HepG2 (cell line): Measurements from ENCODE around the gene CRHR1. TPM values are rescaled to one million over a fixed set of nuclear protein-coding genes. Genes with fewer than 3 reads are reported as not detected.

Experiments used
- ATAC-seq: fragments of 200-7000 bp; cut with Tn5 transposase; 3 replicates; pipeline ENCODE4 v1.9.1; 2020; ENCODE audit warnings: mild to moderate bottlenecking, moderate library complexity
- BruUV-seq: library from RNA; stranded (reverse); fragments of 400-500 nt; replicated peaks from 2 replicates; lab custom pipeline; 2021; lab: Mats Ljungman, UMichigan
- CTCF ChIA-PET: fragments of 300-600 bp; formaldehyde crosslinking; extraction: SDS; loops from one replicate; lab custom pipeline; 2021; ENCODE audit warnings: low total read pairs, inconsistent platforms, low intra/inter-chr PET ratio; lab: Yijun Ruan, JAX
- POLR2A ChIA-PET: fragments of 350-600 bp; sonication (Branson Sonifier 250); formaldehyde crosslinking; loops from one replicate; lab custom pipeline; 2020; ENCODE audit warnings: antibody characterized with exemption, inconsistent platforms; lab: Yijun Ruan, JAX
- DNase-seq: peaks from one replicate; pipeline ENCODE4 v3.0.0-alpha.2; 2015; ENCODE audit warnings: low spot score
- FAIRE-seq: peaks from 3 replicates; lab custom pipeline; 2011; peaks lifted over from hg19 to GRCh38; lab: Jason Lieb, UNC
- H2AFZ ChIP-seq: one replicate; pipeline ENCODE4 v1.6.1; 2011; ENCODE audit warnings: low read length, inconsistent platforms
- H3K27ac ChIP-seq: fragments of 300-600 bp; 3 replicates; pipeline ENCODE4 v1.8.0; 2011; ENCODE audit warnings: mixed run types, mild to moderate bottlenecking, mixed read lengths, low read length, inconsistent platforms; ENCODE audit not compliant: insufficient read depth; ENCODE audit errors: extremely low read length
- H3K27me3 ChIP-seq, 2 experiments: fragments of 200-600 bp in 1 of 2; 2 replicates in 1 of 2; 3 replicates in 1 of 2; pipeline versions ENCODE4 v1.6.0 to v1.8.0; 2011; ENCODE audit warnings: low read length in 2 of 2, mild to moderate bottlenecking in 2 of 2, moderate library complexity in 2 of 2, inconsistent platforms in 1 of 2; ENCODE audit not compliant: insufficient read depth in 2 of 2, control insufficient read depth in 1 of 2
- H3K36me3 ChIP-seq, 2 experiments: fragments of 200-600 bp in 1 of 2; replicated peaks in 1 of 2; 2 replicates in 1 of 2; 3 replicates in 1 of 2; pipeline versions ENCODE4 v1.5.1 to v1.8.0; 2011; ENCODE audit warnings: low read length in 2 of 2, inconsistent platforms in 1 of 2; ENCODE audit not compliant: insufficient read depth in 2 of 2, control insufficient read depth in 1 of 2
- H3K4me1 ChIP-seq: 2 replicates; pipeline ENCODE4 v1.5.1; 2012; ENCODE audit warnings: low read length, inconsistent platforms; ENCODE audit not compliant: insufficient read depth
- H3K4me2 ChIP-seq: 2 replicates; pipeline ENCODE4 v1.6.0; 2011; ENCODE audit warnings: low read depth, low read length, inconsistent platforms
- H3K4me3 ChIP-seq, 3 experiments: fragments of 200-600 bp in 1 of 3; sonication (generic), shearing (Covaris generic) in 1 of 3; replicated peaks in 1 of 3; 2 replicates each; pipeline ENCODE4 v1.5.1; 2011 to 2016; ENCODE audit warnings: low read length in 3 of 3, inconsistent platforms in 2 of 3, low read depth in 2 of 3, mild to moderate bottlenecking in 2 of 3, control low read depth in 1 of 3, mixed read lengths in 1 of 3; ENCODE audit not compliant: insufficient read depth in 1 of 3
- H3K79me2 ChIP-seq: one replicate; pipeline ENCODE4 v1.6.1; 2011; ENCODE audit warnings: low read length, inconsistent platforms; ENCODE audit not compliant: insufficient read depth
- H3K9ac ChIP-seq: 2 replicates; pipeline ENCODE4 v1.6.0; 2011; ENCODE audit warnings: mild to moderate bottlenecking, low read depth, low read length, inconsistent platforms; ENCODE audit not compliant: insufficient read depth
- H3K9me3 ChIP-seq: 2 replicates; pipeline ENCODE4 v1.5.1; 2012; ENCODE audit warnings: mild to moderate bottlenecking, low read length
- H4K20me1 ChIP-seq: 2 replicates; pipeline ENCODE4 v1.6.0; 2011; ENCODE audit warnings: inconsistent platforms, mild to moderate bottlenecking, low read length, moderate library complexity; ENCODE audit not compliant: insufficient read depth
- DNMT1 ChIP-seq: sonication (generic); formaldehyde crosslinking; IDR thresholded peaks from 2 replicates; pipeline ENCODE4 v1.5.1; 2020; ENCODE audit warnings: mild to moderate bottlenecking, missing genetic modification reagents
- FOXC1 ChIP-seq: sonication (generic); formaldehyde crosslinking; IDR thresholded peaks from 2 replicates; pipeline ENCODE4 v1.8.0; 2022; ENCODE audit warnings: mild to moderate bottlenecking, missing genetic modification reagents, borderline replicate concordance
- FOXM1 ChIP-seq: sonication (generic); formaldehyde crosslinking; IDR thresholded peaks from 2 replicates; pipeline ENCODE4 v1.5.0; 2020; ENCODE audit warnings: missing genetic modification reagents
- HNRNPH1 ChIP-seq: fragments of 200-400 bp; formaldehyde crosslinking; optimal IDR thresholded peaks from 2 replicates; pipeline ENCODE3; 2017; ENCODE audit warnings: mild to moderate bottlenecking, low read depth, low read length
- JUN ChIP-seq: sonication (generic); formaldehyde crosslinking; IDR thresholded peaks from 2 replicates; pipeline ENCODE4 v1.4.0; 2020; ENCODE audit warnings: mild to moderate bottlenecking, missing genetic modification reagents
- PHF8 ChIP-seq: sonication (generic); formaldehyde crosslinking; IDR thresholded peaks from 2 replicates; pipeline ENCODE4 v1.5.0; 2020; ENCODE audit warnings: missing genetic modification reagents
- RAD51 ChIP-seq: fragments of 450-650 bp; IDR thresholded peaks from 2 replicates; pipeline ENCODE4 v1.6.1; 2016; ENCODE audit warnings: borderline replicate concordance
- RFXAP ChIP-seq: sonication (generic); formaldehyde crosslinking; IDR thresholded peaks from 2 replicates; pipeline ENCODE4 v1.4.0; 2020; ENCODE audit warnings: missing genetic modification reagents, borderline replicate concordance
- SATB2 ChIP-seq: sonication (generic); formaldehyde crosslinking; IDR thresholded peaks from 2 replicates; pipeline ENCODE4 v1.5.0; 2020; ENCODE audit warnings: missing genetic modification reagents
- ZBTB25 ChIP-seq: IDR thresholded peaks from 2 replicates; pipeline ENCODE4 v1.6.1; 2018; ENCODE audit warnings: missing genetic modification reagents
- ZNF615 ChIP-seq: sonication (generic); formaldehyde crosslinking; IDR thresholded peaks from 2 replicates; pipeline ENCODE4 v1.5.0; 2020; ENCODE audit warnings: mild to moderate bottlenecking, missing genetic modification reagents, borderline replicate concordance
- WGBS: methylation state at CpG from one replicate; pipeline ENCODE4 v1.1.6; 2017; ENCODE audit warnings: low lambda C conversion rate; 5-methylcytosine and 5-hydroxymethylcytosine counted together
- in situ Hi-C: cut with HindIII; loops from 2 replicates; pipeline ENCODE4 v1.10.0; 2017; ENCODE audit warnings: low pct_unique_long_range_greater_than_20kb; ENCODE audit not compliant: extremely low pct_ligation_motif_present
- intact Hi-C: fragments of 100-400 bp; cut with micrococcal nuclease; formaldehyde crosslinking; loops from one replicate; pipeline ENCODE4 v1.10.0; 2022; ENCODE audit not compliant: unreplicated experiment
- polyA plus RNA-seq, 8 experiments: library from polyadenylated mRNA; depleted of rRNA in 3 of 8; stranded (reverse) in 7 of 8; unstranded in 1 of 8; fragments of >200 nt; fragmentation: Illumina TruSeq in 4 of 8; extraction: Trizol in 4 of 8; gene quantifications; 2 replicates each; pipeline versions ENCODE4 v1.2.1 to v1.2.3, GENCODE V29; 2011 to 2016; ENCODE audit warnings: low read depth in 4 of 8, missing spikeins in 1 of 8, mixed read lengths in 1 of 8; ENCODE audit not compliant: insufficient read depth in 1 of 8
- total RNA-seq, 5 experiments: library from RNA; depleted of rRNA; stranded (reverse); fragments of >200 nt; fragmentation: Illumina TruSeq; extraction: Trizol; gene quantifications; 2 replicates each; pipeline ENCODE4 v1.2.3, GENCODE V29; 2016; ENCODE audit warnings: low read depth in 1 of 5
- TF ChIP-seq, protein P1 (sequence below): sonication (generic); formaldehyde crosslinking; IDR thresholded peaks from 2 replicates; pipeline ENCODE4 v1.4.0; 2020; ENCODE audit warnings: low read depth, mild to moderate bottlenecking, missing genetic modification reagents

Gene CRHR1
- total and polyA plus RNA-seq, 2 of the 13 experiments (the other 11 are each of a cell fraction or from before 2014, with no cell fraction given), result not detected

GRCh38 chr17:45841883-45842525 is 57.9 kb downstream of the CRHR1 start:
- WGBS, result 8% methylated on average over 6 of the region's 7 CpGs

More at GRCh38 chr17:45841883-45842525, 57.9 kb downstream of the CRHR1 start:
- peaks cover 13 to 88% of the 10 kb centered on the region in 2 experiments for H3K27me3 ChIP-seq
- intact Hi-C loops (no loop called here), in situ Hi-C loops (no loop called here)
- no peak for TF ChIP-seq RFXAP (CRISPR knock-in tag)
- no peak for TF ChIP-seq HNRNPH1
- no peak for TF ChIP-seq RAD51
- no peak for TF ChIP-seq FOXM1
- TF ChIP-seq ZBTB25 (CRISPR knock-in tag), result no peak
- TF ChIP-seq, protein P1, sequence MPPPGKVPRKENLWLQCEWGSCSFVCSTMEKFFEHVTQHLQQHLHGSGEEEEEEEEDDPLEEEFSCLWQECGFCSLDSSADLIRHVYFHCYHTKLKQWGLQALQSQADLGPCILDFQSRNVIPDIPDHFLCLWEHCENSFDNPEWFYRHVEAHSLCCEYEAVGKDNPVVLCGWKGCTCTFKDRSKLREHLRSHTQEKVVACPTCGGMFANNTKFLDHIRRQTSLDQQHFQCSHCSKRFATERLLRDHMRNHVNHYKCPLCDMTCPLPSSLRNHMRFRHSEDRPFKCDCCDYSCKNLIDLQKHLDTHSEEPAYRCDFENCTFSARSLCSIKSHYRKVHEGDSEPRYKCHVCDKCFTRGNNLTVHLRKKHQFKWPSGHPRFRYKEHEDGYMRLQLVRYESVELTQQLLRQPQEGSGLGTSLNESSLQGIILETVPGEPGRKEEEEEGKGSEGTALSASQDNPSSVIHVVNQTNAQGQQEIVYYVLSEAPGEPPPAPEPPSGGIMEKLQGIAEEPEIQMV (CRISPR knock-in tag), result no peak
- no peak for TF ChIP-seq FOXC1 (CRISPR knock-in tag)
- no peak for TF ChIP-seq DNMT1
- no peak for TF ChIP-seq PHF8 (CRISPR knock-in tag)
- TF ChIP-seq ZNF615, result no peak
- TF ChIP-seq SATB2 (CRISPR knock-in tag), result no peak
- TF ChIP-seq JUN (CRISPR knock-in tag), result no peak
- no peak overlapping the region for H3K27ac ChIP-seq
- CTCF ChIA-PET, result no interaction called here
- FAIRE-seq, result no peak
- no peaks in the 10 kb centered on the region for H3K36me3 ChIP-seq
- ATAC-seq, result no peak
- no peak overlapping the region for H3K4me2 ChIP-seq
- no peaks in the 10 kb centered on the region for H3K4me1 ChIP-seq
- no peak overlapping the region for H2AFZ ChIP-seq
- no peak overlapping the region for H3K9ac ChIP-seq
- H4K20me1 ChIP-seq, result no peaks in the 10 kb centered on the region
- no peaks in the 10 kb centered on the region for H3K79me2 ChIP-seq
- H3K4me3 ChIP-seq, result no peak overlapping the region
- POLR2A ChIA-PET, result no interaction called here
- no peaks in the 10 kb centered on the region for H3K9me3 ChIP-seq
- no TSS peak for BruUV-seq
- DNase-seq, result no peak
